Fibroblast of pulmonary artery (primary cell): ENCODE measurements around the gene FUZ.
A peak's percentile ranks its signal among the peaks of the same experiment; 100 is the strongest.

Experiments
- DNase-seq: peaks from one replicate; pipeline ENCODE4 v3.0.0-alpha.2; 2010; ENCODE audit warnings: low read depth
- H3K4me3 ChIP-seq: replicated peaks from 2 replicates; pipeline ENCODE4 v1.5.1; 2011; ENCODE audit warnings: low read depth, mild to moderate bottlenecking, control low read depth, low read length, moderate library complexity
- TF ChIP-seq, protein P1 (sequence below): IDR thresholded peaks from 2 replicates; pipeline ENCODE4 v1.5.1; 2011; ENCODE audit warnings: mild to moderate bottlenecking, control low read depth, low read length, inconsistent platforms; ENCODE audit errors: missing control alignments

The FUZ gene

DNA sequence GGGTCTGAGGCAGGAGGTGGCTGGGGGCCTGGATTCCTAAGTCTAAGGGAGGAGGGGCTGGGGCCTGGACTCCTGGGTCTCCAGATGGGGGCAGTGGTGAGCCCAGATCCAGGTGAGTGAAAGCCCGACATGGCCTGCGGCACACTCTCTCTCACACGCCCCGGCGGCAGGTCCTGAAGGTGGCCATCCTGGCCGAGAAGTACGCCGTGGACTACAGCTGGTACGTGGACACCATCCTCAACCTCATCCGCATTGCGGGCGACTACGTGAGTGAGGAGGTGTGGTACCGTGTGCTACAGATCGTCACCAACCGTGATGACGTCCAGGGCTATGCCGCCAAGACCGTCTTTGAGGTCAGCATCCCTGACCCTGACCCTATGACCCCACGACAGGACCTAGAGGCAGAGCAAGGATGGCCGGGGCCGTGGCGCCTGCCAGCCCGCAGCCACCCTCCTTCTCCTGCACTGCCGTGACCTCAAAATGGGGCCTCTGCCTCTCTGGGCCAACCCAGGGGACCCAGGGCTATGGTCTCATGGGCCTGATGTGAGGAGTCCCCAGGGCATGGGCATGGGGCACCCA is 13.2 kb downstream of the FUZ start:
- no peak for DNase-seq
- TF ChIP-seq, protein P1, sequence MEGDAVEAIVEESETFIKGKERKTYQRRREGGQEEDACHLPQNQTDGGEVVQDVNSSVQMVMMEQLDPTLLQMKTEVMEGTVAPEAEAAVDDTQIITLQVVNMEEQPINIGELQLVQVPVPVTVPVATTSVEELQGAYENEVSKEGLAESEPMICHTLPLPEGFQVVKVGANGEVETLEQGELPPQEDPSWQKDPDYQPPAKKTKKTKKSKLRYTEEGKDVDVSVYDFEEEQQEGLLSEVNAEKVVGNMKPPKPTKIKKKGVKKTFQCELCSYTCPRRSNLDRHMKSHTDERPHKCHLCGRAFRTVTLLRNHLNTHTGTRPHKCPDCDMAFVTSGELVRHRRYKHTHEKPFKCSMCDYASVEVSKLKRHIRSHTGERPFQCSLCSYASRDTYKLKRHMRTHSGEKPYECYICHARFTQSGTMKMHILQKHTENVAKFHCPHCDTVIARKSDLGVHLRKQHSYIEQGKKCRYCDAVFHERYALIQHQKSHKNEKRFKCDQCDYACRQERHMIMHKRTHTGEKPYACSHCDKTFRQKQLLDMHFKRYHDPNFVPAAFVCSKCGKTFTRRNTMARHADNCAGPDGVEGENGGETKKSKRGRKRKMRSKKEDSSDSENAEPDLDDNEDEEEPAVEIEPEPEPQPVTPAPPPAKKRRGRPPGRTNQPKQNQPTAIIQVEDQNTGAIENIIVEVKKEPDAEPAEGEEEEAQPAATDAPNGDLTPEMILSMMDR: peak; percentile 9
- H3K4me3 ChIP-seq: no peak overlapping the region

DNA sequence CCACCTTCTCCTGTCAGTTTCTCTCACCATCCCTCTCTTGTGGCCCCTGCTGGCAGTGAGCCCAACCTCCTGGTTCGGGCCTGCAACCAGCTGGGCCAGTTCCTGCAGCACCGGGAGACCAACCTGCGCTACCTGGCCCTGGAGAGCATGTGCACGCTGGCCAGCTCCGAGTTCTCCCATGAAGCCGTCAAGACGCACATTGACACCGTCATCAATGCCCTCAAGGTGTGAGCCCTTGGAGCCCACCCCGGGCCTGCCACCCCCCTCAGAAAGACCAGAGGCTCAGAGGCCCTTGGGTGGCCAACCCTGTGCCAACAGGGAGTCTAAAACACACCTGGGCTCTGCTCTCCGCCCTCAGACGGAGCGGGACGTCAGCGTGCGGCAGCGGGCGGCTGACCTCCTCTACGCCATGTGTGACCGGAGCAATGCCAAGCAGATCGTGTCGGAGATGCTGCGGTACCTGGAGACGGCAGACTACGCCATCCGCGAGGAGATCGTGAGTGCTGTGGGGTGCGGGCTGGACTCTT is 13.8 kb downstream of the FUZ start:
- DNase-seq: no peak
- TF ChIP-seq, protein P1: no peak
- H3K4me3 ChIP-seq: no peak overlapping the region

DNA sequence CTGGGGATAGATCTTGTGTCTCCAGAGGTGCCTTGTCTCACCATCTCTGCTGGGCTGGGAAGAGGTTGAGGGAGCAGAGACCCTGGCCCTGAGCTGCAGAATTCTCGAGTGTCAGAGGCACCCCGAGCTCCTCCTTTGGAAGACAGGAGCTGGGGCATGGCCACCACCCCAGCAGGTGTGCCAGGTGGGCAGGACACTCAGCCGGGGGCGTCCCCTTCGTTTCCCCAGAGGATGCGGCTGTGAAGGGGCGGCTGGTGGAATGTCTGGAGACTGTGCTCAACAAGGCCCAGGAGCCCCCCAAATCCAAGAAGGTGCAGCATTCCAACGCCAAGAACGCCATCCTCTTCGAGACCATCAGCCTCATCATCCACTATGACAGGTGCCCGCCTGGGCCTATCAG is 14.5 kb downstream of the FUZ start:
- no peak overlapping the region for H3K4me3 ChIP-seq
- TF ChIP-seq, protein P1: no peak
- DNase-seq: no peak

DNA sequence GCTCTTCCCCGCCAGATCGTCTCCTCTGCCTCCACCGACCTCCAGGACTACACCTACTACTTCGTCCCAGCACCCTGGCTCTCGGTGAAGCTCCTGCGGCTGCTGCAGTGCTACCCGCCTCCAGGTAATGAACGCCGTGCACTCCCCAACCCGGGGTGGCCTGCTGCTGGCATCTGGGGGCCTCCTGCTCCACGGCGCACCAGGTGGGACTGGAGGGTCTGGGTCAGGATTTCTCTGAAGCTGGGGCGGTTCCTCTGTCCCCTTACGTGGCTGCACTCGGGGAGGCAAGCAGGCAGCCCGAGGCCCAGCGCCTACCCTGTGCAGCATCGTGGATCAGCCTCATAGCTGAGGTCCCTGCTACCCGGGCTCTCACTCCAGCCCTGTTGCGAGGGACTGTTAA is 17.5 kb downstream of the FUZ start:
- no peak overlapping the region for H3K4me3 ChIP-seq
- TF ChIP-seq, protein P1: no peak
- no peak for DNase-seq

GRCh38 chr19:49793561-49793840 is 19.6 kb downstream of the FUZ start:
- no peak overlapping the region for H3K4me3 ChIP-seq
- TF ChIP-seq, protein P1: no peak
- no peak for DNase-seq

- no peak overlapping the region for H3K4me3 ChIP-seq
- TF ChIP-seq, protein P1: no peak
- no peak for DNase-seq
Measured at GRCh38 chr19:49792829-49793560, 20.1 kb downstream of the FUZ start.
